T-helper 2 cell (primary cell): ENCODE measurements around the gene NAT10.

Source experiments
- DNase-seq, 5 experiments: peaks; one replicate each; pipeline versions ENCODE4 v3.0.0 to v3.0.0-alpha.2; 2012 to 2022

The NAT10 gene

GRCh38 chr11:34191578-34191977 lies 86.1 kb downstream of the NAT10 start:
- no peak for DNase-seq

GRCh38 chr11:34192481-34193401 lies 87.3 kb downstream of the NAT10 start:
- no peak for DNase-seq

GRCh38 chr11:34194576-34195335 lies 89.3 kb downstream of the NAT10 start:
- no peak for DNase-seq
